Astrocyte (in vitro differentiated cells and primary cell): ENCODE results near the gene STUB1. TPM values are rescaled to one million over a fixed set of nuclear protein-coding genes. Genes with fewer than 3 reads are reported as not detected.

Experiments
- DNase-seq: peaks from one replicate; pipeline ENCODE4 v3.0.0-alpha.2; 2010; ENCODE audit warnings: low read depth
- FAIRE-seq: peaks from 2 replicates; lab custom pipeline; 2011; peaks lifted over from hg19 to GRCh38; lab: Jason Lieb, UNC
- H2AFZ ChIP-seq: 2 replicates; pipeline ENCODE4 v1.6.0; 2012; ENCODE audit warnings: low read depth, low read length, inconsistent platforms
- H3K27ac ChIP-seq: 2 replicates; pipeline ENCODE4 v1.5.1; 2011; ENCODE audit warnings: low read depth, low read length, inconsistent platforms
- H3K27me3 ChIP-seq: 2 replicates; pipeline ENCODE4 v1.6.0; 2011; ENCODE audit warnings: low read length, inconsistent platforms; ENCODE audit not compliant: insufficient read depth
- H3K36me3 ChIP-seq: 2 replicates; pipeline ENCODE4 v1.5.1; 2011; ENCODE audit warnings: low read length, inconsistent platforms; ENCODE audit not compliant: insufficient read depth
- H3K4me1 ChIP-seq: 2 replicates; pipeline ENCODE4 v1.5.1; 2011; ENCODE audit warnings: low read length, inconsistent platforms; ENCODE audit not compliant: insufficient read depth
- H3K4me2 ChIP-seq: 2 replicates; pipeline ENCODE4 v1.6.0; 2012; ENCODE audit warnings: low read length, inconsistent platforms
- H3K4me3 ChIP-seq: 2 replicates; pipeline ENCODE4 v1.5.1; 2011; ENCODE audit warnings: low read depth, mild to moderate bottlenecking, low read length, inconsistent platforms; ENCODE audit not compliant: insufficient read depth
- H3K79me2 ChIP-seq: 2 replicates; pipeline ENCODE4 v1.6.0; 2012; ENCODE audit warnings: mild to moderate bottlenecking, low read length, inconsistent platforms; ENCODE audit not compliant: insufficient read depth
- H3K9ac ChIP-seq: 2 replicates; pipeline ENCODE4 v1.6.0; 2012; ENCODE audit warnings: mild to moderate bottlenecking, low read length, inconsistent platforms
- H3K9me3 ChIP-seq: 2 replicates; pipeline ENCODE4 v1.5.1; 2012; ENCODE audit warnings: low read depth, mild to moderate bottlenecking, low read length, inconsistent platforms; ENCODE audit not compliant: insufficient read depth
- H4K20me1 ChIP-seq: 2 replicates; pipeline ENCODE4 v1.6.0; 2012; ENCODE audit warnings: low read length, inconsistent platforms; ENCODE audit not compliant: insufficient read depth
- H3K27ac Mint-ChIP-seq: one replicate; pipeline ENCODE4 v1.8.0; 2021; ENCODE audit warnings: mild to moderate bottlenecking, mixed read lengths; ENCODE audit not compliant: unreplicated experiment
- H3K27me3 Mint-ChIP-seq: one replicate; pipeline ENCODE4 v1.8.0; 2021; ENCODE audit warnings: low read depth, mixed read lengths; ENCODE audit not compliant: unreplicated experiment
- H3K36me3 Mint-ChIP-seq: one replicate; pipeline ENCODE4 v1.8.0; 2021; ENCODE audit warnings: low read depth, mixed read lengths; ENCODE audit not compliant: unreplicated experiment
- H3K4me1 Mint-ChIP-seq: one replicate; pipeline ENCODE4 v1.8.0; 2021; ENCODE audit warnings: low read depth, mixed read lengths; ENCODE audit not compliant: unreplicated experiment
- H3K4me3 Mint-ChIP-seq: one replicate; pipeline ENCODE4 v1.8.0; 2021; ENCODE audit warnings: mild to moderate bottlenecking, moderate library complexity, mixed read lengths; ENCODE audit not compliant: unreplicated experiment
- H3K9me3 Mint-ChIP-seq: one replicate; pipeline ENCODE4 v1.8.0; 2021; ENCODE audit warnings: mild to moderate bottlenecking, mixed read lengths; ENCODE audit not compliant: unreplicated experiment
- CTCF ChIP-seq: IDR thresholded peaks from 2 replicates; pipeline ENCODE4 v1.5.1; 2011; ENCODE audit warnings: low read depth, mild to moderate bottlenecking, inconsistent platforms, low read length, moderate library complexity; ENCODE audit not compliant: insufficient read depth
- EZH2 ChIP-seq: IDR thresholded peaks from 2 replicates; pipeline ENCODE4 v1.6.1; 2012; ENCODE audit warnings: mild to moderate bottlenecking, low read length, inconsistent platforms; ENCODE audit not compliant: insufficient read depth
- total RNA-seq: library from RNA; stranded (reverse); gene quantifications from 2 replicates; pipeline ENCODE4 v1.2.1, GENCODE V29; 2021

STUB1 gene
- total RNA-seq, 1 donor from 2014 or later = 140 TPM

DNA sequence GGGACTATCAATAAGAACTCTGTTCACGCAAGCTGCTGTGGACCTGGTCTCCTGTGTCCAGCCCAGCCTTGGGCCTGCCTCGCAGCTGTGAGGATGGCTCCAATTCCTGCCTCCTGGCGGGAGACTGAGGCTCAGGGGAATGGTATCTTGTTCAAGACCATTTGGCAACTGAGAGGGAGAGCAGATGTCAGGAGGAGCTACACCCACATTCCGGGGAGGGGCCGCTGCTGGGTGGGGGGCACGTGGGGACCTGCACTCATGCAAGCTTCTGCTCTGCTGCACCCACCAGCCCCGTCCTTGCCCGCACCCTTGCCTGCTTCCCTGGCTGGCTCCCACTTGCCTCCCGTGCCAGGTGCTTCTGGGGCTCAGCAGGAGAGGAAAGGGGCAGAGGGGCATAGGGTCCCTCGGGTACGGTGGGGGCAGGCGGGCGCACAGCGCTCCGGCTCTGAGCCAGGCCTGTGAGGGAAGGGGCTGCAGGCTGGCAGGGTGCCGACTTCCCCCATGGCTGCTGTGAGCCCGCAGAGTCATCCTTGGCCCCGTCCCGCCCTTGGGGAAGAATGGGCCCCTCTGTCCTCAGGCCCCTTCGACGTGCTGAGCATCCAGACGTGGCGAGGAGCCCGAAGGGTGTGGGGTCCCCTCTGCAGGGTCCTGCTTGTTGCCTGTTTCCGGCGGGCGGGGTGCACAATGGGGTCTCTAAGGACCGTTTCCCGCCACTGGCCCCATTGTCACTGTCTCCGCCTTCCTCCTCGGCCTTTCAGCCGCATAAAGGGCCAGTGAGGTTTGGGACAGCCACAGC is 37.4 kb downstream of the STUB1 start:
- no peak for TF ChIP-seq CTCF
- Histone ChIP-seq H3K4me2 (no peak overlapping the region), H4K20me1 (peaks cover 43% of the 10 kb centered on the region), H3K27ac (no peak overlapping the region), H3K9ac (no peak overlapping the region), H3K36me3 (no peaks in the 10 kb centered on the region), H3K27me3 (no peaks in the 10 kb centered on the region), H3K4me1 (peaks cover 38% of the 10 kb centered on the region), H3K9me3 (no peaks in the 10 kb centered on the region), H3K79me2 (peaks cover 7% of the 10 kb centered on the region), H3K4me3 (no peak overlapping the region), H2AFZ (no peak overlapping the region)
- peaks cover 3% of the 10 kb centered on the region for H3K4me1 Mint-ChIP-seq
- no peak overlapping the region for H3K27ac Mint-ChIP-seq
- FAIRE-seq (no peak), DNase-seq (no peak)
- H3K27me3 Mint-ChIP-seq = no peaks in the 10 kb centered on the region
- no peaks in the 10 kb centered on the region for H3K36me3 Mint-ChIP-seq
- H3K4me3 Mint-ChIP-seq = no peak overlapping the region
- no peaks in the 10 kb centered on the region for H3K9me3 Mint-ChIP-seq

DNA sequence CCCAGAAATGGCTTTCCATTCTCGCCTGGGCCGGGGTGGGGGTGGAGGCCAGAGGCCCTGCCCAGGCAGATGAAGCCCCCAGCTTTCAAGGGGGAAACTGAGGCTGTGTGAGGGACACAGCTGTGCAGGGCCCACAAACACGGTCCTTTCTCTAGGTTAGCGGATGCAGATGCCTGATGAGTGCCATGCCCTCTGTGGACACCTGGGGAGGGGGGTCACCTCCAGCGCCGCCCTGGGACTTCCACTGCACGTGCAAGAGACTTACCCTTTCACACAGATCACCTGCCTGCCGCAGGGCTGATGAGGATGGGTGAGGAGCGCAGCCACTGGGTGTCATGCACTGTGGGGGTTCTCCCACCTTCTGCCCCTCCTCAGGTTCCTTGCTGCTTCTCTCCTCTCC is 38.2 kb downstream of the STUB1 start:
- Mint-ChIP-seq H3K27ac (no peak overlapping the region), H3K27me3 (no peaks in the 10 kb centered on the region), H3K9me3 (no peaks in the 10 kb centered on the region), H3K36me3 (no peaks in the 10 kb centered on the region), H3K4me3 (peak overlapping the region; percentile 20), H3K4me1 (no peaks in the 10 kb centered on the region)
- TF ChIP-seq EZH2 (no peak), CTCF (no peak)
- Histone ChIP-seq H3K27me3 (no peaks in the 10 kb centered on the region), H3K27ac (no peak overlapping the region), H4K20me1 (peaks cover 47% of the 10 kb centered on the region), H3K4me1 (peaks cover 38% of the 10 kb centered on the region), H3K9ac (no peak overlapping the region), H2AFZ (no peak overlapping the region), H3K4me2 (no peak overlapping the region), H3K36me3 (no peaks in the 10 kb centered on the region), H3K4me3 (no peak overlapping the region), H3K79me2 (peaks cover 7% of the 10 kb centered on the region), H3K9me3 (no peaks in the 10 kb centered on the region)
- DNase-seq (no peak), FAIRE-seq (no peak)

GRCh38 chr16:718922-719321 is 38.7 kb downstream of the STUB1 start:
- H3K27ac ChIP-seq = no peak overlapping the region
- peaks cover 47% of the 10 kb centered on the region for H4K20me1 ChIP-seq
- peaks cover 38% of the 10 kb centered on the region for H3K4me1 ChIP-seq
- H3K27ac Mint-ChIP-seq = no peak overlapping the region
- no peaks in the 10 kb centered on the region for H3K9me3 ChIP-seq
- no peak for FAIRE-seq
- H3K36me3 ChIP-seq = no peaks in the 10 kb centered on the region
- DNase-seq = no peak
- H3K27me3 ChIP-seq = no peaks in the 10 kb centered on the region
- no peak overlapping the region for H3K9ac ChIP-seq
- no peaks in the 10 kb centered on the region for H3K36me3 Mint-ChIP-seq
- no peak overlapping the region for H3K4me3 ChIP-seq
- H3K4me2 ChIP-seq = no peak overlapping the region
- H3K4me3 Mint-ChIP-seq = peak overlapping the region; percentile 67
- peaks cover 7% of the 10 kb centered on the region for H3K79me2 ChIP-seq
- no peaks in the 10 kb centered on the region for H3K9me3 Mint-ChIP-seq
- no peak overlapping the region for H2AFZ ChIP-seq
- TF ChIP-seq EZH2 = no peak
- no peak for TF ChIP-seq CTCF
- H3K27me3 Mint-ChIP-seq = no peaks in the 10 kb centered on the region
- no peaks in the 10 kb centered on the region for H3K4me1 Mint-ChIP-seq
